ENCODE measurements around the gene GLIS1.
A peak's percentile ranks its signal among the peaks of the same experiment; 100 is the strongest.

The GLIS1 gene

DNA sequence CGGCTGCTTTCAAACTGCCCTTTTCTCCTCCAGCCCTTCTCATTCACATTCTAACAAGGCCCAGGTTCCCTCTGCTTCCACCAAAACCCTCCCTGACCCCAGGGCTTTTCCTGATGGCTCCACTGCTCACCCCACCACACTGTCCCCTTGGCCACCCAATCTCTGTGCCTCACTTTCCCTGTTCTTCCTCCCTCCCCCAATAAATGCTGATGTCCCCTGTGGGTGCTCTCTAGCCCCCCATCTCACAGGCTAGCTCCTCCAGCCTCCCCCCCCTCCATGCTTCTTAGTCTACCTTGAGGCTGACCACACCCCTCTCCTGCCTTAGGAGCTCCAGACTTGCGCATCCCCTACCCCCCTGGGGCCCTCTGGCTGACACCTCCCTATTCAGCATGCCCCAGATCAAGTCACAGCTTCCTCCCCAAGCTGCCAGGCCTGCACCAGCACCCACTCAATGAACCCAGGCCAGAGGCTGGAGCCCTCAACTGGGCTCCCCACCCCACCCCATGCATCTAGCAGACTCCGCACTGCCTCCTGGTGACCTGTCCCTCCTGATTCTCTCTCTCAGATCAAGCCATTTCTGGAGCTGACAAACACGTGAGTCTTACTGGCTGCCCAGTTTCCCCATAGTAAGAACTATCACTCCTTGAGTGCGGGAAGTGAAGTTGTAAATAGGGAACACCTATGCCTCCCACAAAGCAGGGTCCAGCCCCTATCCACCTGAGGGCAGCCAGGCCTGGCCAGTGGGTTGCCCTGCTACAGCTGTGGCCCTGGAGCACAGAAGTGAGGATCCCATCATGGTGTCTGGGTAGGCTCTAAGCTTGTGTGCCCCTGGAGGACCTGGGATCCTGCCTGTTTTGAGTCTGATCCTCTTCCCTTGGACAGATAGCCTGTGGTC, 161.9 kb downstream of the GLIS1 start:
- no peak for DNase-seq

DNA sequence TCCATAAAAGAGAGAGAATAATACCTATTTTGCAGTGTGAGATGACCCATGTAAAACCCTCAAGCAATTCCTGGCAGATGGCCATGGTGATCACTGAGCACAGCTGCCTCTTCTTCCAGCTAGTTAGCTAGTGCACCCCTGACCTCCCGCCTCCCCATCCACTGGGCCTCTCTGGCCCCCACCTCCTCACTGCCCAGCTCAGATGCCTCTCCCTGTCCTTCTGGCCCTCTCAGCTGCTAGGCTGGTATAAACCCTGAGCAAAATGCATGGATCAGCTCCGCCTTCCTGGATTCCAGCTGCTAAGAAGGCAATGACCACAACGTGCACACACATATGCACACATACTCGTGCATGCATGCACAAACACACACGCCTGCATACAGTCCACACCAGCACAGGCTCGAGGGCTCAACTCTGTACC, 162.6 kb downstream of the GLIS1 start:
- no peak for DNase-seq

DNA sequence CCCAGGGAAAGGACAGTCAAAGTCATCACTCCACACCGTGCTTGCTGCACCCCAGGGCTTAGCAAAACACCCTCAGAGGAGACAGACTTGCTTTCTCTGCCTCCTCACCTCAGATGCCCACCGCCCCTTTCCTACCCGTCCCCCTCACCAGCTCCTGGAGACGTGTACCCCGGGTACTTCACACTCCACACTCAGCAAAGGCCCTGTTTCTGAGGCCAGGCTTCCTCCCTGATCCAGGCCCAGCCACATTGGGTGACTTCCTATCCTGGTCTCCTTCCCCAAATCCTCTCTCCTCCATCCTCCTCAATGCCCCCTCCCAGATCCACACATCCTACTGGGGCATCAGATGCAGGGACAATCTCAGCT, 163.0 kb downstream of the GLIS1 start:
- DNase-seq, result no peak

DNA sequence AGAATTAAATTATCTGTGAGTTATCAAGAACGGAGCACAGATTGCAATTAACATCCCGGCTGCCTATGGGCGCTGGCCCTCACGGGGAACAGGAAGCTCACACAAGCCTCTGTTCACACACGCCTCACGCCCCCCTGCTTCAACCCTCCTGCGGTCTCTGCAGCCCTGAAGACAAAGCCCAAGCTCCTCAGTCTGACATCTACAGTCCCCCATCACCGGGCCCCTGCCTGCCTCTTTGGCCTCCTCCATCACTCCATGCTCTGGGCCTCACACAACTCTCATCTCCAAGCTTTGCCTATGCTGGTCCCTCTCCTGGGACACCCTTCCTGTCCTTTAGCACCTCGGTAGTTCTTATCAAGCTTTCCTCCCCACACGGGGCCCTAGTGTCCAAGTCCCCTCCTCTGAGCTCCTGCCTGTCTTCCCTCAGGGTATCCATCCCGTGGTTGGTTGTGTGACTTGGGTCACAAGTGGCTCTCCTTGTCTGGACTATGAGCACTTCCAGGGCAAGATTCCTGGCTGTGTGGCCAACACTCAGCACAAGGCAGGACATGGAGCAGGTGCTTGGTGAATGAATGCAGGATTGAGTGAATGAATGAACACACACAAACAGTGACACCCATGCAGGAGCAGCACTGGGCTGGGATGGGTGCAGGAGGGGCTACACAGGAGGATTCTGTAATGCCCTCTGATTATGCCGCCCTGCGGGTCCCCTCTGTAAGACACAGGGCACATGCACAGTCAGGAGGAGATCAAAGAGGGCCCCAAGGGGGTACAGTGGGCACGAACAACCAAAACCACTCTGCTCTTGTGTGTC, 163.6 kb downstream of the GLIS1 start:
- no peak for DNase-seq

DNA sequence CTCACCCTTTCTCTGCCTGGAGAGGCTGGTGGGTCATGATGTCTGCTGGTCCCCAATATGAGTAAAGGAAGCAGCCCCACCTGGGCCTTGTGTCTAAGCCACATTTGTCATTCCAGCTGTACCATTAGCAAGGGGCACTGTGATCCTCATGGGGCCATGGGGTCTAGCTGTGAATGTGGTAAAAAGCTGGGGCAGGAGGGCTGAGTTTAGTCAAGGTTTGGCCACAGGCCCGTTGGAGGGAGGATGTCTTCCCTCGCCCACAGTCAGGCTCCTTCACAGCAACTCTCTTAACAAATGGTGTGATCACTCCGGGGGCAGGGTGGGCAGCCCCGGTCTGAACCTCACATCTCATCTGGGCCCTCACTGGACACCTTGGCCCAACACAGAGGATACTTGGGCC, 164.3 kb downstream of the GLIS1 start:
- DNase-seq, result no peak

DNA sequence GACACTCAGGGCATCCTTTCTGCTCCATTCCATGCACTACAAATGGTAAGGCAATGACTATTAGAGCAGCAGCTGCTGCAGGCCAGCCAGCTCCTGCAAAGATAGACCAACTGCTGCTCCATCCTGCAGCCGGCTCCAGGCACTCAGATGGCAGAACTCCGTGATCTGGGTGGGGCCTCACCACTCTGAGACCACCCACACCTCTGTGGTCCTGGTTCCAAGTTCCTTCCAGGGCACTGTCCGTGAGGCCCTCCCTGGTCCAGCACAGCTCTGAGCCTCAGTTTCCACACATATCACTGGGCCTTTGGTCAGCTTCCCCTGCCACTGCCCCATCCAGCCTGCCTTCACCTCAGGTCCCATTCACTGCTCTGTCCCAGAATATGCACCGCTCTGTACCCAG, 165.0 kb downstream of the GLIS1 start:
- DNase-seq, result no peak

DNA sequence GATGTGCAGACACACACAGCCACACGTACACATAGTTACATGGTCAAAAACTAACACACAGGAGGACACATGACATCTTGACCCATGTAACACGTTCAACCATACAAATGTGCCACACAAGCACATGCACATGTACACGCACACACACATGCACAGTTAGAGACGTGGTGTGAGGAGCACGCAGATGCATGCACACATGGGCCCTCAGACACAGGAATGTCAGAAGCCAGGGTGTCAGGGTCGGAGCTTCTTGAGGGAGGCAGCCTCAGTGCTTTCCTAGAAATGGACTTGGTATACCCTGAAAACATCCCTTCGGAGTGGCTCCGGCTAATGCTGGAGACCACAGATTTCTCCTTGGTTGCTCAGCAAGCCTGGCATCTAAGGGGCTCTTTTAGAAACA, 165.4 kb downstream of the GLIS1 start:
- no peak for DNase-seq

DNA sequence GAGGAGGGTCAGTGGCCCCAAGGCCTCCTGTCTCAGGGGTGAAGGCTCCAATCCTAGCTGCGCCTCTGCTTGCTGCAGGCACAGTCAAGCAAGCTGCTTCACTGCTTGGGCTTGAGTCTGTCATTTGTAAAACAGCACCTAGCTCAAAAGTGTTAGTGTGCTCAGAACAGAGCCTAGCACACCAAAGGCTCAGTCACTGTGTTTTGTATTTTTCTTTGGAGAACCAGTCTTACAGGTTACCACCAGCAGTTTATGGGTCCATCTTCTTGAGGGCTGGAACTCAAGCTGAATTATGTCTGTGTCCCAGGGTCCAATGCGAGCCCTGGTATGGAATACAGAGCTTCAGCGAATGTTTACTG, 166.2 kb downstream of the GLIS1 start:
- DNase-seq, result no peak

DNA sequence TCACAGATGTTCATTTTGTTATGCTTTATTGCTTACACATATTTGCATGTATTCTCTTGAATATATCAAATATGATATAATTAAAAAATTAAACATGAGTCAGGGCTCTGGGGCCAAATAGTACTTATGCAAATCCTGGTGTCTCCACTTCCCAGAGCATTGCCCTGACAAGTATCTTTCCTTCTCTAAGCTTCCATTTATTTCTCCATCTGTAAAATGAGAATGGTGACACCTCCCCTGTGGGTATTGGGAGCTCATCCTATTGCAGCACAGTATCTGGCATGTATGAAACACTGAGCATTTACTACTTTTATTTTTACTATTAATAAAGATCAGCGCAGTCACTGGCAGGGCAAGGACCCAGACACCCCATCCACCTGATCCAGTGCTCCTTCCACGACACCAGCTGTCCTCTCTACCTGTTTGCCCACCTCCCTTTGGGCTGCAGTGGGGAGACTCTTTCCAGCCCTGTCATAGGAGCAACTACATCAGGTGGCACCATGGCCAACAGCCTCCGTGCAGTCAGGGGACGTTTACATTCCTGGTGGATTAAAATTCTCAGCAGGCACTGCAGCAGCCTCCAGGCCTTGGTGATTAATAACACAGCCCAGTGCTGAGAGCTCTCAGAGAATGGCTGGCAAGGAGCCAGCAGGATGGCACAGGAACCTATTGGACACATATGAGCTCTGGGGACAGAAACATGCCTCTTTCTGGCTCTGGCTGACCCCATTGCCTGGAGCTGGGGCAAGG, 166.7 kb downstream of the GLIS1 start:
- peak; percentile 29 for DNase-seq

DNA sequence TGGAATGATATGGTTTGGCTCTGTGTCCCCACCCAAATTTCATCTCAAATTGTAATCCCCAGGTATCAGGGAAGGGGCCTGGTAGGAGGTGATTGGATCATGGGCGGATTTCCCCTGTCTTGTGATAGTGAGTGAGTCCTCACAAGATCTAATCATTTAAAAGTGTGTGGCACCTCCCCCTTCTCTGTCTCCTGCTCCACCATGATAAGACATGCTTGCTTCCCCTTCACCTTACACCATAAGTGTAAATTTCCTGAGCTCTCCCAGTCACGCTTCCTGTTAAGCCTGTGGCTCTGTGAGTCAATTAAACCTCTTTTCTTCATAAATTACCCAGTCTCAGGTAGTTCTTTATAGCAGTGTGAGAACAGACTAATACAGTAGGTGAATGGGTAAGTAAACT, 170.4 kb downstream of the GLIS1 start:
- no peak for DNase-seq

DNA sequence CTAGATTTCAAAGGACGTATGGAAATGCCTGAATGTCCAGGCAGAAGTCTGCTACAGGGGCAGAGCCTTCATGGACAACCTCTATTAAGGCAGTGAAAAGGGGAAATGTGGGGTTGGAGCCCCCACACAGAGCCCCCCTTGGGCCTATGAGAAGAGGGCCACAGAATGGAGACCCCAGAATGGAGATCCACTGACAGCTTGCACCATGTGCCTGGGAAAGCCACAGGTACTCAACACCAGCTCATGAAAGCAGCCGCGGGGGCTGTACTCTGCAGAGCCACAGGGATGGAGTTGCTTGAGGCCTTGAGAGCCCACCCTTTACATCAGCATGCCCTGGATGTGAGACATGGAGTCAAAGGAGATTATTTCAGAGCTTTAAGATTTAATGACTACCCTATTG, 171.1 kb downstream of the GLIS1 start:
- DNase-seq, result no peak

DNA sequence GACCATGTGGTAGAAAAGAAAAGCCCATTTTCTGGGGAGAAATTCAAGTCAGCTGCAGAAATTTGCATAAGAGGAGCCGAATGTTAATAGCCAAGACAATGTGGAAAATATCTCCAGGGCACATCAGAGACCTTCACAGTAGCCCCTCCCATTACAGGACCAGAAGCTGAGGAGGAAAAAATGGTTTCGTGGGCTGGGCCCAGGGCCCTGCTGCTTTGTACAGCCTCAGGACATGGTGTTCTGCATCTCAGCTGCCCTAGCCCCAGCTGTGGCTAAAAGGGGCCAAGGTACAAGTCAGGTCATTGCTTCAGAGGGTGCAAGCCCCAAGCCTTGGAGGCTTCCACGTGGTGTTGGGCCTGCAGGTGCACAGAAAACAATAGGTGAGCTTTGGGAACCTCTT, 171.5 kb downstream of the GLIS1 start:
- DNase-seq, result no peak

DNA sequence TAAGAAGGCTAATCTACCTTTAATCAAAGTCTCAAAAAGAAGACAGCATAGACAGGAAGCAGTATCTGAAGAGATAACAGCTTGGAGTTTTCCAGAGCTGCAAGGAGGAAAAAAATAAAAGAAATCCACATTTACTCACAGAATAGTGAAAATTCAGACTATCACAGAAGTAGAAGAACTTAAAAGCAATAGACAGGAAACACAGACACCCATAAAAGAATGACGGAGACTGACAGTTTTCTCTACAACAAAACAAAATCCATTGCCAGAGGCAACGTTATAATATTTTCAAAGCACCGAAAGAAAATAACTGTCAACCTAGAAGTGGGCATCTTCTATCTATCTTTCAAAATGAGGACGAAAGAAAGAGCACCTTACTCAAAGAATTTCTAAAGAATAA, 175.4 kb downstream of the GLIS1 start:
- DNase-seq, result no peak

DNA sequence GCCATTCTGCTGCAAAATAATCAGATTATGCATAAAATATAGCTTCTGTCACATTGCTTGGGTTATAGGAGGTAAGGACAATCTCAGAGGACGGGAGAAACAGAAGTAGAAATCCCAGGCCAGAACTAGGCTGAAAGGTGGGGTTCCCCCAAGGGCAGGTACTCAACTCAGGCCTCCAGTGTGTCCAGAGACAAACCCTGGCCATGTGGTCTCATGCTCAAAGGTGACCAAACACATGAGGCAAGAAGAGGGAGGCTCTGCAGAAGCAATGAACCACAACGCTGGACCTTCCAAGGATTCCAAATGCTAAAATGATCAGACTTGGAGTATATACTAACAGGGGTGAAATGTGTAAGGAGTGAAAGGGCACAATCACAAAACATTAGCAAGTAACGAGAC, 176.0 kb downstream of the GLIS1 start:
- no peak for DNase-seq

DNA sequence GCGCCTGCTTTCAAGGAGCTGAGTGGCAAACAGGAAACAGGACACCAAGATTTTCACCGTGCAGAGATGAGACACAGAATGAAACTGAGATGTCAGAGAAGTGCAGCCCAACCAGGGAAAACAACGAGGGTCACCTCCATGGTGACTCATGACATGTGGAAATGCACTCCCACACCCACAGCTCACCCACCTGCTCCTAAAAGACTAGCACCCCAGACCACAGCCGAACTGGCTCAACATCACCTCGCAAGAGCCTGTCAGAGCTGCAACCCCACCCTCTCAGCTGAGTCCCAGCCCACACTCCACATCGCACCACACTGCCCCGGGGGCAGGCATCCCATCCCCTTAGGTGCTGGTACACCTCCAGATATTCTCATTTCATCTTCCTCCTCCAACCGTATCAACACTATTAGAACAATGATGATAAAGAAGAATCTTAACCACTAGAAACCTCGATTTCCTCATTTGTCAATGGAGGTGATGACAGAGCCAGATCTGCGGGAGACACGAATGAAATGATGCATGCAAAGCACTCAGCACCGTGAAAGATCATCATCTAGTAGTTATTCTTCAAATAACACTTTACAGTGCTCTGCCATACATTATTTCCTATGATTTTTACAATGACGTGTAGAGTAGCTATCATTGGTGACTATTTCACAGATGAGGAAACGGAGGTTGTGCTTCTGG, 176.5 kb downstream of the GLIS1 start:
- DNase-seq, result no peak

DNA sequence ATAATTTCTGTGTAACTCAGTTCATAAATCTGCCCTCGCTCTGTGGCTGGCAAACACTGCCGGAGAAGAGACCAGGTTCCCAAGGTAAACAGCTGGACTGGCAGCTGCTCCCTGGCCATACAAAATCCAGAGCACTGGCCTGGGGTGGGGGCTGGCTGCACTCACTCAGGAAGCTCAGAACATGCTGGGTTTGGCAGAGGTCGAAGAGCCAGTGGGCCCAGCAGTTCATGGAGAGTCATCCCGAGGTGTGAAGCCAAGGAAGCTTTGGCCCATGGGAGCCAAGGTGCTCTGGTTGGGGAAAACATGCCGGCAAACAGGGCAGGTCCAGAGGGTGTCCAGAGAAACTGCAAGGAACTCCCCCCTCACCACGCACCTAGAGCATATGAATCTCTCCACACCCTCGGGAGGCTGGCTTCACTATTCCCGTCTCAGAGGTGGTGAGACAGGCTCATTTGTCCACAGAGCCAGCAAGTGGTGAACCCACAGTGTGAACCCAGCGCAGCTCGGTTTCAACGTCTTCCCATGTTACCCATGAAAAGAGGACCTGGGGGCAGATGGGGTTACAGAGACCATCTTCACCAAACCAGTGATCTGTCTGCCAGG, 177.4 kb downstream of the GLIS1 start:
- DNase-seq, result no peak

DNA sequence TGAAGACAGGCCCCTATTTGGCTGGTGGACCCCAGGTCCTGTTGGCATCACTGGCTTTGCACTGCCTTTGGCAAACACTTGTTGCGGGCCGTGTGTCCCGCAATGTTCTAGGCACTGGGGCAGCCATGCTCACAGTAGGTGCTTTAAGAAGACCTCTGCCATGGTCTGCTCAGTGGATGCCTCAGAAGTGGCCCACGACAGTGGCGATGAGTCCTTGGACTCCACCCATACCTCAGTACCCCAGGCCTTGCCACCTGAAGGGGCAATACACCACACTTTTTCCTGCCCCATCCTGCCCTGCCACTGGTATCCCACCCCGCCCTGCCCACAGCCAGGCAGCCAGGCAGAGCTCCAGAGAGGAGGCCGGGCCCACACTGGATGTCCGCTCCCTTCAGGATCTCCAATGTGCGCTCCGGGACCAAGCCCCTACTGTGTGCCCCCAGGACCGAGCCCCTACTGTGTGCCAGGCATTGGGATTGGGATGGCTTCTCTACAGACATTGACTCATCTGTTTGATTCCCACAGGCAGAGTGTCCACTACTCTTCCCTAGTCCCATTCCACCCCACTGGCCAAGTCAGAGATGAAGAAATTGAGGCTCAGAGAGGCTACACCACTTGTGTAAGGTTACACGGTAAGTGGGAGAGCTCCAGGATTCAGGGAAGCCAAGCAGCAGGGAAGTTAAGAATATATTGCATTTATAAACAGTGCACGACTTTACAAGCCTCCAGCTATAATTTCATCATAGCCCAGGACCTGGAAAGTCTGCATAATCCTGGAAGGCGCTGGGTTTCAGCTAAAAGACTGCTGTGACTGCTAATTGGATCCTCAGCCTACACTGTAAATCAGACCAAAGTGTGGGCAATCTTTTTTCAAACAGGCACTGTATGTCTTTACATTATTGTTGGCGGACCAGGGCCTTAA, 178.1 kb downstream of the GLIS1 start:
- DNase-seq, result no peak

DNA sequence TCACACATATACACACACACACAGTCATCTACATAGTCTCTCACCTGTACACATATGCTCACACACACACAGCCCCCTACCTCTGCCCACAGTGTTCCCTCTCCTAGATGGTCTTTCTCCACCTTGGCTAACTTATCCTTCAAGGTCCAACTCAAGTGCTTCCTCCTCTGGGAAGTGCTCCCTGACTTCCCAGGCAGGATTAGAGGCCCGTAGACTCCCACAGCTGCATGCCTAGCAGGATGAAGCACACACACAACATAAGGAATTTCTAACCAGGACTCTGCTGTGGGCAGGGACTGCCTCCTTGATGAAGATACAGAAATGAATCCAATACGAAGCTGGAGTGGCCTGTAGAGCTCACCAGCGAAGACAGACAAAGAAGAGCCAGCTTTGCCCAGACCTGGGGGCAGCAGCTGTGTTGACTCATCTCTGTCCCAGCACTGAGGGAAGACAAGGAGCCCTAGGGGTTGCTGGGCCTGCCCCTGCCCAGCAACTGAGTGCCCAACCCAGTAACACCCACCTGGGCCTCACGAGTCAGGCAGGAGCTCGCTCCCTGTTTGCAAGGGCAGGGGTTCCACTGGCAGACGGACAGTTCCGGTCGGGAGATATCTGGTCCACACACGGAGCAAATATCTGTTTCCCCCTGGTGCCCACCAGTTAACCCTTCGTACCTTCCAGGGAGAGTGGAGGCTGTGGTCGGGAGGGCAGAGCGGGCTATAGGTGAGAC, 178.9 kb downstream of the GLIS1 start:
- no peak for DNase-seq

DNA sequence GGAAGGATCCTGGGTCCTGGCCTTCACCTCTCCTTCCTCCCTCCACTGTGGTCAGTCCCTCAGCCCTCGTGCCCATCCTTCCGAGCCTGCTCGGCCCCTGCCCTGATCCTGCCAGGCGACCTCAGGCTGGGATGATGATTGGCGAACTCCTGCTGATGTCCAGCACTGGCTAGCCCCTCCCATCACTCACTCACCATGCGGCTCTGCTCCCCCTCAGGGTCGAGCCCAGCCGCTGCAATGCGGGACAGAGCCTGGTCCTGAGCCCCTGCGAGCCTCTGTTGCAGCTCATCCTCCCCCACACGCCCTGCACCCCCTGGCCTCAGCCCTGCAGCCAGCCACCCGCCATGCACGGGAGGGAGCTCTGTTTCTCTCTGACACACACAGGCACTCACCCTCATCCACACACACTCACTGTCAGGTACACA, 179.6 kb downstream of the GLIS1 start:
- no peak for DNase-seq

DNA sequence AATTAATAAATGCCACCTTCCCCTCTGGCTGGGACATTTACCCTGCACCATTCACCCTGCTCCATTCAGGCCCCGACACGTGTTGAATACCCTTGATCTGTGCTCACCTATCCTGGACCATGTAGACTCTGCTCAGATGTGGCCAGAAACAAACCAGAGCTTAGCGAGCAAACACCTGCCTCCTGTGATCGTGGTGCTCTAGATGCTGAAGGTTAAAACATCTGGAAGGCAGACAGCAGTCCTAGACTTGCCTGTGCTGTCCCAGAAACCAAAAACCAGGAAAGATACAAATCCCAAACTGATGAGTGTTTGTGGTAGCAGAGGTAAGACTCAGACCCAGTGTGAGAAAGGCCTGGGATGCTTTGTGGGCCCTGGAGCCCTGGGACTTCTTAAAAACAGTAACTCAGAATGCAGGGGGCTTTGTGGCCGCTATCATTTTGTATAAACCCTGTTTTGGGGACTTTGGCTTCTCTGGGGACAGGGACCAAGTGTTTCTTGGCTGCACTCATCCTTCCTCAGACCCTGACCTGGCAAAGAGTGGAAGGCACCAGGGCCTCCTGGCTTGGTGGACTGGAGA, 180.1 kb downstream of the GLIS1 start:
- DNase-seq, result no peak
